NCI-H526 (cell line): ENCODE measurements around the gene ERMAP.

Source experiments
- DNase-seq, 2 experiments: peaks; one replicate each; lab custom pipeline; 2025; lab: John Stamatoyannopoulos, UW

ERMAP gene

GRCh38 chr1:42873670-42874069, 56.7 kb downstream of the ERMAP start:
- no peak for DNase-seq

DNA sequence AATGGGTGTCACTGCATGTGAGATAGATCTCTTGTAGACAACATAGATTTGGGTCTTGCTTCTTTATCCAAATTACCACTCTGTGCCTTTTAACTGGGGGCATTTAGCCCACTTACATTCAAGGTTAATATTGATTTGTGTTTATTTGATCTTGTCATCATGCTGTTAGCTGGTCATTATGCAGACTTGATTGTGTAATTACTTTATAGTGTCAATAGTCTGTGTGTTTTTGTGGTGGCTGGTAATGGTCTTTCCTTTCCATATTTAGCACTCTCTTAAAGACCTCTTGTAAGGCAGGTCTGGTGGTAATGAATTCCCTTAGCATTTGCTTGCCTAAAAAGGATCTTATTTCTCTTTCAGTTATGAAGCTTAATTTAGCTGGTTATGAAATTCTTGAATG, 59.1 kb downstream of the ERMAP start:
- DNase-seq = no peak

GRCh38 chr1:42877380-42877779, 60.5 kb downstream of the ERMAP start:
- no peak for DNase-seq

DNA sequence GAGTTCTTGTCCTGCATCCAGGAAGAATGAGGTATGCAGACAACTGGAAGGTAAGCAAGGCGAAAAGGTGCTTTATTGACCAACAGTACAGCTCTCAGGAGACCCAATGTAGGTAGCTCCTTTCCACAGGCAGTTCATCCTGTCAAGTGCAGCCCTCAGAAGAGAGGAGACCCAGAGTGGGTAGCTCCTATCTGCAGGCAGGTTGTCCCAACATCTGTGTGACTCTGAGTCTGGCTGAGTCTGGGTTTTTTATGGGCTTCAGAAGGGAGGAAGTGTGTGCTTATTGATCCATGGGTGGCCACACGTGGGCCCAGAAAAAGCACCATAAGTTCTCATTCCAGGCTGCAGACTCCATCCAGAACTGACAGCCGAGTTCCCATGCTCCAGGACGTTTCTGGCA, 63.5 kb downstream of the ERMAP start:
- no peak for DNase-seq

DNA sequence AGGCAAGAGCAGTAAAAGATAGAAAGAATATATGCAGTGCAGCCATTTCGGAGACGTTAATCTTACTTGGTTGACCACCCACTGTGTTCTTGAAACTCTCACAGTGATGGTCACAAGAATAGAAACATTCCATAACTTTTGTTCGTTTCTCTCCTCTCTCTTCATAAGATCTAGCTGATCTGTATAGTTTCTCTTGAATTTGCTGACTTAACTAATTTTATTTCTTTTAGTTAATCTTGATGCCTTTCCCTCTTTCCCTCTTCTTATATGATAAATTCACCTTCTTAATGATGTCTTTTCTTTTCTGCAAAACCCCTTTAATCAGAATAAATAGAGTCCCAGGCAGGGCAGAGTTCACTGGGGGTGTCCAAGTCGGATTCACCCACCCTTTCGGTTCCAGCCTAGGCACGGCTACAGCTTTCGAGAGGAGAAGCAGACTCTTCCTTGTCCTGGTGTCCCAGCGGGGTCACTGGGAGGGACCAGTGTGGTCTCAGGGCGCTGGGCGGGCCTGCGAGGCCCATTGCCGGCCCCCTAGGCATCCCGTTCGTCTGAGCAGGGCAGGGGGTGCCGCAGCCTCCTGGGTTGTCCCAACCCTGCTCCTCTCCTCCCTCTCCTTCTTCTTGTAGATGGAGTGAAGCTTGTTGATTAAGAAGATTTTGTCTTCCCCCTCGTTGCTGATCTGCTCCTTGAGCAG, 69.3 kb downstream of the ERMAP start:
- DNase-seq = no peak

DNA sequence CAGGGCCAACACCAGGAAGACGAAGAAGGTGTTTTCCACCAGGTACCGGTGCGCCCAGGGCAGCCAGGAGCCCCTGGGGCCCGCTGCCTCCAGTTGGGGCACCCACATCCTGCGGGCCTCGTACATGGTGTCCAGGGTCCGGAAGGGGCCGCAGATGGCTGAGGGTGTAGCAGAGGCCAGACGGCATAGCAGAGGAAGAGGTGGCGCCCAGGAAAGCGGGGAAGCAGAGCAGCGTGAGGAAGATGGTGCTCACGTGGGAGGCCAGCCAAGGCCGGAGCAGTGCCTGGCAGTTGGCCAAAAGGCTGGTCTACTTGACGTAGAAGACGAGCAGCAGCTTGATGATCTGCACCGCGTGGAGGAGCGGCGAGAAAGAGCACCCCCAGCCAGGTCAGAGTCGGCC, 69.9 kb downstream of the ERMAP start:
- DNase-seq = no peak

DNA sequence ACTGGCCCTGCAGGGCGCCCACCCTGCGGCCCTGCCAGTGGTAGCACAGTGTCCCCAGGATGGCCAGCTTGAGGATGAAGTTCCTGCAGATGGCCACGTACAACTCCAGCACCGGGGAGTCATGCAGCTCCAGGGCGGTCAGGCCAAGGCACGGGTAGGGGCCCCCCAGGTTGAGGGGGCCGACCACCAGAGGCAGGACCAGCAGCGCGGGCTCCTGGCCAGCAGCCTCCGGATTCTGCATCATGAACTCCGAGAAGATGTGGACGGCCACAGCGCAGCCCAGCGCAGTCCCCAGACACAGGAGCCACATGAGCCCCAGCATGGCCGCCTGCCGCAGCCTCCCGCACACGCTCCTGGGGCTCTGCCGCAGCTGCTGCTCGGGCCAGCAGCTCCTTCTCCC, 70.4 kb downstream of the ERMAP start:
- DNase-seq = no peak

GRCh38 chr1:42888013-42888633, 71.2 kb downstream of the ERMAP start:
- no peak for DNase-seq

DNA sequence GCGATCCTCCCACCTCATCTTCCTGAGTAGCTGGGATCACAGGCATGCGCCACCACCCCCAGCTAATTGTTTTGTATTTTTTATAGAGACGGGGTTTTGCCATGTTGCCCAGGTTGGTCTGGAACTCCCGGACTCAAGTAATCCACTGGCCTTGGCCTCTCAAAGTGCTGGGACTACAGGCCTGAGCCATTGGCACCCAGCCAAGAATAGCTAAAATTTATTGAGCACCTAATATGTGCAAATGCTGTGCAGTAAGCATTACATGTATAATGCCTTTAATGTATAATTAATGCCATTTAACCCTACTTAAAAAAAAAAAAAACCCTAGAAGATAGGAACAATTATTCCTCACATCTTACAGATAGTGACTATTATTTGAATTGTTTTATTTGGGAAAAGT, 72.3 kb downstream of the ERMAP start:
- DNase-seq = no peak

DNA sequence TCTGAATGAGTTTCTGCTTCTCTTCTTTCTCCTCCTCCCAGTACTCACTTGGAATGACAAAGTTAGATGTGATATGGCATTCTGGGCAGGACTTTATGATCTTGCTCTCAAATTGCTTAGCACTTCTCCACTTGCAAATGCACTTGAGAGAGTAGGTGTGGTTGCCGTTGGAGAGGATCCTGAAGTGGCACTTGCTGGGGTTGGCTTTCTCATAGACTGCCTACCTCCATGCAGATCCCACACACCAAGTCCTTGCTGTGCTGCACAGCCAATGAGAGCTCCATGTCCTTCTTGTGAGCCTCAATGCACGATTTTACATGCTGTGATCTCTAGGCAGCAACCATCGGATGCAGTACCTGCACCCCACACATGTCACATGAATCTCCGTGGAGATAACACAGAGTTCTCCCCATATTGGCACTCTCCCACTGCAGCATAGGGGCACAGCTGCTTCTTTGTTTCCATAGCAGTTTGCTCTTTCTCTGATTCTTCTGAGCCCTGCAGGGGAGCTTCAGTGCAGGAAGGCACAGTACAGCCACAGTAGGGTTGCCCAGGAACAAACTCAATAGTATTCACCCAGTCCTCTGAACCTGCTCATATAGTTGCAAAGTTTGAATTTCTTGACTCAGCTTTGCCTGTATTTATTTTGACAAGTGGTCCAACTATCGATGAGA, 74.7 kb downstream of the ERMAP start:
- no peak for DNase-seq
